IMR-90 (cell line): Measurements from ENCODE around the gene TNNC1. TPM values are rescaled to one million over a fixed set of nuclear protein-coding genes. Genes with fewer than 3 reads are reported as not detected.

Experiments used
- ATAC-seq: fragments of 200-7000 bp; cut with Tn5 transposase; 2 replicates; pipeline ENCODE4 v1.9.1; 2020; ENCODE audit warnings: low read depth, mild to moderate bottlenecking, moderate library complexity
- BruUV-seq: library from RNA; stranded (reverse); fragments of 400-500 nt; replicated peaks from 2 replicates; lab custom pipeline; 2021; lab: Mats Ljungman, UMichigan
- CTCF ChIA-PET: fragments of 300-600 bp; formaldehyde crosslinking; extraction: SDS; loops from one replicate; lab custom pipeline; 2021; ENCODE audit warnings: antibody characterized with exemption; lab: Yijun Ruan, JAX
- POLR2A ChIA-PET: fragments of 300-600 bp; sonication (Branson Sonifier 250); formaldehyde crosslinking; loops from one replicate; lab custom pipeline; 2022; ENCODE audit warnings: antibody characterized with exemption; ENCODE audit not compliant: unreplicated experiment; lab: Charles Lee
- DNase-seq: peaks from one replicate; pipeline ENCODE4 v3.0.0; 2013
- H2AFZ ChIP-seq: replicated peaks from 2 replicates; pipeline ENCODE3; 2013; ENCODE audit warnings: low read length, mild to moderate bottlenecking; ENCODE audit not compliant: poor library complexity
- H2AK5ac ChIP-seq: 2 replicates; pipeline ENCODE4 v1.6.1; 2013; ENCODE audit warnings: low read depth, low read length, inconsistent platforms
- H2AK9ac ChIP-seq: replicated peaks from 2 replicates; pipeline ENCODE3; 2013; ENCODE audit warnings: mild to moderate bottlenecking, low read depth, low read length, moderate library complexity; ENCODE audit not compliant: poor library complexity
- H2BK120ac ChIP-seq: 2 replicates; pipeline ENCODE4 v1.6.1; 2013; ENCODE audit warnings: low read depth, low read length, inconsistent platforms
- H2BK15ac ChIP-seq: 3 replicates; pipeline ENCODE4 v1.6.1; 2013; ENCODE audit warnings: low read depth, low read length, inconsistent platforms
- H2BK20ac ChIP-seq: 2 replicates; pipeline ENCODE4 v1.6.1; 2013; ENCODE audit warnings: low read depth, mild to moderate bottlenecking, inconsistent platforms, low read length, moderate library complexity
- H2BK5ac ChIP-seq: 2 replicates; pipeline ENCODE4 v1.6.1; 2013; ENCODE audit warnings: mild to moderate bottlenecking, low read depth, low read length, inconsistent platforms; ENCODE audit not compliant: poor library complexity, severe bottlenecking
- H3K14ac ChIP-seq: replicated peaks from 2 replicates; pipeline ENCODE4 v1.6.1; 2013; ENCODE audit warnings: low read depth, low read length, inconsistent platforms
- H3K18ac ChIP-seq: 2 replicates; pipeline ENCODE4 v1.6.1; 2013; ENCODE audit warnings: low read depth, low read length, control low read depth
- H3K23ac ChIP-seq: 2 replicates; pipeline ENCODE4 v1.6.1; 2013; ENCODE audit warnings: low read depth, low read length, inconsistent platforms
- H3K27ac ChIP-seq: 2 replicates; pipeline ENCODE4 v1.5.1; 2013; ENCODE audit warnings: mild to moderate bottlenecking, control low read depth, low read length; ENCODE audit not compliant: insufficient read depth
- H3K27me3 ChIP-seq: 2 replicates; pipeline ENCODE4 v1.6.1; 2013; ENCODE audit warnings: low read length; ENCODE audit not compliant: control insufficient read depth, insufficient read depth
- H3K36me3 ChIP-seq: 2 replicates; pipeline ENCODE4 v1.6.1; 2013; ENCODE audit warnings: low read length, mixed read lengths; ENCODE audit not compliant: control insufficient read depth, insufficient read depth
- H3K4ac ChIP-seq: 2 replicates; pipeline ENCODE4 v1.6.1; 2013; ENCODE audit warnings: low read depth, low read length, inconsistent platforms
- H3K4me1 ChIP-seq: 2 replicates; pipeline ENCODE4 v1.6.1; 2013; ENCODE audit warnings: low read length, mixed read lengths; ENCODE audit not compliant: control insufficient read depth, insufficient read depth
- H3K4me2 ChIP-seq: 2 replicates; pipeline ENCODE4 v1.6.1; 2013; ENCODE audit warnings: low read depth, mild to moderate bottlenecking, control low read depth, low read length, moderate library complexity
- H3K4me3 ChIP-seq: 2 replicates; pipeline ENCODE4 v1.5.1; 2013; ENCODE audit warnings: low read depth, mild to moderate bottlenecking, control low read depth, low read length, moderate library complexity; ENCODE audit not compliant: insufficient read depth
- H3K56ac ChIP-seq: 2 replicates; pipeline ENCODE4 v1.6.1; 2013; ENCODE audit warnings: low read length, inconsistent platforms; ENCODE audit not compliant: insufficient read depth; ENCODE audit errors: extremely low read depth
- H3K79me1 ChIP-seq, 2 experiments: 2 replicates each; pipeline ENCODE4 v1.6.1; 2013; ENCODE audit warnings: low read length in 2 of 2, inconsistent platforms in 1 of 2, low read depth in 1 of 2
- H3K9ac ChIP-seq: 2 replicates; pipeline ENCODE4 v1.6.1; 2013; ENCODE audit warnings: low read depth, low read length, control low read depth
- H3K9me1 ChIP-seq: 2 replicates; pipeline ENCODE4 v1.6.1; 2013; ENCODE audit warnings: low read length, inconsistent platforms; ENCODE audit not compliant: insufficient read depth
- H3K9me3 ChIP-seq: 2 replicates; pipeline ENCODE4 v1.6.1; 2013; ENCODE audit warnings: low read length; ENCODE audit not compliant: control insufficient read depth, insufficient read depth
- H4K20me1 ChIP-seq: 2 replicates; pipeline ENCODE4 v1.6.1; 2013; ENCODE audit warnings: low read length, inconsistent platforms; ENCODE audit not compliant: insufficient read depth
- H4K5ac ChIP-seq: 2 replicates; pipeline ENCODE4 v1.6.1; 2013; ENCODE audit warnings: mild to moderate bottlenecking, low read depth, low read length, control low read depth
- H4K8ac ChIP-seq, 2 experiments: 2 replicates each; pipeline ENCODE4 v1.6.1; 2013; ENCODE audit warnings: low read depth in 2 of 2, low read length in 2 of 2, control low read depth in 1 of 2, inconsistent platforms in 1 of 2
- H4K91ac ChIP-seq: 2 replicates; pipeline ENCODE4 v1.6.1; 2013; ENCODE audit warnings: low read depth, low read length, inconsistent platforms; ENCODE audit not compliant: insufficient read depth
- BHLHE40 ChIP-seq: fragments of 150-350 bp; IDR thresholded peaks from 2 replicates; pipeline ENCODE4 v1.6.1; 2016; ENCODE audit warnings: mild to moderate bottlenecking, low read depth, low read length
- CEBPB ChIP-seq: IDR thresholded peaks from 2 replicates; pipeline ENCODE4 v1.6.1; 2012; ENCODE audit warnings: low read depth, low read length, improper control_type of control experiment
- CHD1 ChIP-seq: IDR thresholded peaks from 2 replicates; pipeline ENCODE4 v1.6.1; 2012; ENCODE audit warnings: low read depth, low read length, improper control_type of control experiment
- CTCF ChIP-seq: conservative IDR thresholded peaks from 2 replicates; pipeline ENCODE4 v1.5.1; 2012; ENCODE audit warnings: mild to moderate bottlenecking, low read depth, low read length, improper control_type of control experiment
- ELK1 ChIP-seq: fragments of 150-350 bp; IDR thresholded peaks from 2 replicates; pipeline ENCODE4 v1.6.1; 2016; ENCODE audit warnings: low read depth, mild to moderate bottlenecking, low read length, moderate library complexity, borderline replicate concordance
- FOS ChIP-seq: fragments of 150-350 bp; IDR thresholded peaks from 2 replicates; pipeline ENCODE4 v1.6.1; 2016; ENCODE audit warnings: low read depth, low read length
- MAFK ChIP-seq: IDR thresholded peaks from 2 replicates; pipeline ENCODE4 v1.6.1; 2012; ENCODE audit warnings: low read depth, low read length, improper control_type of control experiment
- MXI1 ChIP-seq: IDR thresholded peaks from 2 replicates; pipeline ENCODE4 v1.6.1; 2012; ENCODE audit warnings: low read depth, mild to moderate bottlenecking, low read length, moderate library complexity, borderline replicate concordance
- NFE2L2 ChIP-seq: fragments of 150-350 bp; IDR thresholded peaks from 2 replicates; pipeline ENCODE4 v1.6.1; 2016; ENCODE audit warnings: low read depth, mild to moderate bottlenecking, low read length
- POLR2A ChIP-seq: IDR thresholded peaks from 2 replicates; pipeline ENCODE4 v1.6.1; 2012; ENCODE audit warnings: mild to moderate bottlenecking, low read depth, low read length
- RAD21 ChIP-seq: IDR thresholded peaks from 2 replicates; pipeline ENCODE4 v1.6.1; 2012; ENCODE audit warnings: low read length, improper control_type of control experiment
- RFX5 ChIP-seq: IDR thresholded peaks from 2 replicates; pipeline ENCODE4 v1.8.0; 2012; ENCODE audit warnings: low read depth, mild to moderate bottlenecking, low read length, moderate library complexity
- SMC3 ChIP-seq: fragments of 150-350 bp; IDR thresholded peaks from 2 replicates; pipeline ENCODE4 v1.6.1; 2016; ENCODE audit warnings: low read depth, mild to moderate bottlenecking, antibody characterized with exemption, low read length, moderate library complexity
- USF2 ChIP-seq: fragments of 150-350 bp; IDR thresholded peaks from 2 replicates; pipeline ENCODE4 v1.6.1; 2017; ENCODE audit warnings: mild to moderate bottlenecking, antibody characterized with exemption, low read length, low read depth
- WGBS, 2 experiments: methylation state at CpG; one replicate each; pipeline versions ENCODE4 v1.1.5 to v1.1.7; 2013; ENCODE audit warnings: missing lambda C conversion rate in 2 of 2; ENCODE audit not compliant: insufficient read length in 1 of 2; ENCODE audit errors: extremely low coverage in 2 of 2; 5-methylcytosine and 5-hydroxymethylcytosine counted together
- dilution Hi-C: fragments of 300-500 bp; cut with HindIII; formaldehyde crosslinking; loops from one replicate; pipeline ENCODE4 v1.14.3; 2018; ENCODE audit warnings: low sequenced_read_pairs; ENCODE audit not compliant: unreplicated experiment
- in situ Hi-C: fragments of 300-500 bp; cut with MboI; formaldehyde crosslinking; loops from 3 replicates; pipeline ENCODE4 v1.14.3; 2019; ENCODE audit warnings: low sequenced_read_pairs, inconsistent platforms, mixed read lengths
- intact Hi-C: fragments of 100-400 bp; cut with micrococcal nuclease; formaldehyde crosslinking; loops from 2 replicates; pipeline ENCODE4 v1.10.0; 2022
- polyA plus RNA-seq, 3 experiments: library from polyadenylated mRNA; depleted of rRNA; stranded (reverse); fragments of >200 nt; gene quantifications; 2 replicates each; pipeline ENCODE4 v1.2.3, GENCODE V29; 2012; ENCODE audit warnings: low replicate concordance in 1 of 3
- total RNA-seq: library from RNA; depleted of rRNA; stranded (reverse); fragments of >200 nt; gene quantifications from 2 replicates; pipeline ENCODE4 v1.2.3, GENCODE V29; 2012

The TNNC1 gene
- total and polyA plus RNA-seq, 2 of the 4 experiments (the other 2 are of a cell fraction): 1.3 to 4.6 TPM

GRCh38 chr3:52447512-52448355, 6.1 kb downstream of the TNNC1 start:
- POLR2A ChIA-PET: interaction anchor here (0.6 kb wide), 1 partner anchor 90 kb away, joined by 3 read pairs; no protein-coding TSS in a partner anchor
- TF ChIP-seq MXI1: no peak
- no peak for TF ChIP-seq BHLHE40
- TF ChIP-seq CHD1: no peak
- TF ChIP-seq POLR2A: no peak
- no peak for TF ChIP-seq SMC3
- TF ChIP-seq CEBPB: no peak
- no peak for TF ChIP-seq ELK1
- no peak for TF ChIP-seq USF2
- no peak for TF ChIP-seq FOS
- no peak for TF ChIP-seq NFE2L2
- TF ChIP-seq CTCF: no peak
- TF ChIP-seq RFX5: no peak
- TF ChIP-seq RAD21: no peak
- TF ChIP-seq MAFK: no peak

More at GRCh38 chr3:52447512-52448355, 6.1 kb downstream of the TNNC1 start:
- Histone ChIP-seq H2BK120ac (no peak overlapping the region), H3K27ac (no peak overlapping the region), H2BK15ac (no peak overlapping the region), H3K9ac (no peak overlapping the region), H3K9me3 (no peaks in the 10 kb centered on the region), H4K91ac (no peak overlapping the region), H3K56ac (no peak overlapping the region), H2AK9ac (no peak overlapping the region), H3K27me3 (no peaks in the 10 kb centered on the region), H3K79me1 (no peaks in the 10 kb centered on the region), H2BK5ac (no peak overlapping the region), H3K36me3 (no peaks in the 10 kb centered on the region), H3K23ac (no peak overlapping the region; the same call in 1 of the 2 replicates), H2AK5ac (no peak overlapping the region), H3K4me1 (no peaks in the 10 kb centered on the region; the same call in 1 of the 2 replicates), H3K4ac (no peak overlapping the region), H3K4me2 (no peak overlapping the region), H4K5ac (no peak overlapping the region), H4K20me1 (no peaks in the 10 kb centered on the region; the same call in none of the 2 replicates), H3K4me3 (no peak overlapping the region), H3K14ac (no peak overlapping the region), H2BK20ac (no peak overlapping the region), H2AFZ (no peak overlapping the region), H3K18ac (no peak overlapping the region), H4K8ac (no peak overlapping the region), H3K9me1 (no peaks in the 10 kb centered on the region)
- WGBS, 2 experiments: 88% methylated on average over 6 of the region's 12 CpGs; no CpG with 5 or more reads in 1 of the 2 experiments
- DNase-seq (no peak), ATAC-seq (no peak)
- in situ Hi-C loops (no loop called here), dilution Hi-C loops (no loop called here), intact Hi-C loops (loop anchor here (1.0 to 5.0 kb wide), 4 partner anchors 19 to 225 kb away; no protein-coding TSS in a partner anchor)
- BruUV-seq: no TSS peak
- CTCF ChIA-PET: interaction anchor here (0.6 to 3.2 kb wide), 7 partner anchors 9 to 473 kb away, joined by 3 to 13 read pairs (median 4); no protein-coding TSS in a partner anchor
